Fibroblast of skin of back (primary cell): ENCODE measurements around the gene C22orf39.

Source experiments
- DNase-seq: peaks from one replicate; pipeline ENCODE4 v3.0.0-alpha.2; 2013

The C22orf39 gene

GRCh38 chr22:19477321-19478044 lies 30.0 kb upstream of the C22orf39 start:
- DNase-seq = peak; percentile 9

GRCh38 chr22:19476023-19476422 lies 28.5 kb upstream of the C22orf39 start:
- DNase-seq = no peak

GRCh38 chr22:19473578-19473977 lies 26.1 kb upstream of the C22orf39 start:
- DNase-seq = no peak

- DNase-seq = no peak
These were observed 24.7 kb upstream of the C22orf39 start for GRCh38 chr22:19472233-19472632.

GRCh38 chr22:19471572-19471971 lies 24.1 kb upstream of the C22orf39 start:
- no peak for DNase-seq

GRCh38 chr22:19470010-19470409 lies 22.5 kb upstream of the C22orf39 start:
- no peak for DNase-seq

GRCh38 chr22:19469421-19469820 lies 21.9 kb upstream of the C22orf39 start:
- no peak for DNase-seq

GRCh38 chr22:19467912-19468311 lies 20.4 kb upstream of the C22orf39 start:
- DNase-seq = no peak

- DNase-seq = no peak
These were observed 19.6 kb upstream of the C22orf39 start for GRCh38 chr22:19466848-19467752.

GRCh38 chr22:19466126-19466716 lies 18.7 kb upstream of the C22orf39 start:
- no peak for DNase-seq

- DNase-seq = no peak
These were observed 17.5 kb upstream of the C22orf39 start for GRCh38 chr22:19464975-19465374.

- DNase-seq = no peak
These were observed 17.0 kb upstream of the C22orf39 start for GRCh38 chr22:19464546-19464945.

- peak; percentile 11 for DNase-seq
These were observed 16.3 kb upstream of the C22orf39 start for GRCh38 chr22:19463491-19464469.

GRCh38 chr22:19463008-19463407 lies 15.5 kb upstream of the C22orf39 start:
- DNase-seq = no peak

- DNase-seq = no peak
These were observed 14.0 kb upstream of the C22orf39 start for GRCh38 chr22:19461506-19461905.

- no peak for DNase-seq
These were observed 12.5 kb upstream of the C22orf39 start for GRCh38 chr22:19460036-19460435.

- no peak for DNase-seq
These were observed 10.4 kb upstream of the C22orf39 start for GRCh38 chr22:19457828-19458428.

- DNase-seq = no peak
These were observed 9.0 kb upstream of the C22orf39 start for GRCh38 chr22:19456541-19456940.

- peak; percentile 19 for DNase-seq
These were observed 8.3 kb upstream of the C22orf39 start for GRCh38 chr22:19455585-19456370.

- DNase-seq = no peak
These were observed 7.5 kb upstream of the C22orf39 start for GRCh38 chr22:19455033-19455432.

- no peak for DNase-seq
These were observed 6.6 kb upstream of the C22orf39 start for GRCh38 chr22:19454156-19454555.
